T-cell (primary cell): ENCODE results near the gene YTHDC2. TPM values are rescaled to one million over a fixed set of nuclear protein-coding genes. Genes with fewer than 3 reads are reported as not detected.
A peak's percentile ranks its signal among the peaks of the same experiment; 100 is the strongest.

Source experiments
- ATAC-seq, 4 experiments: fragments of 200-7000 bp in 3 of 4; fragments of 150-1000 bp in 1 of 4; cut with Tn5 transposase; replicated peaks in 1 of 4; 1 replicate in 3 of 4; 2 replicates in 1 of 4; pipeline ENCODE4 v1.10.0; 2021; ENCODE audit warnings: moderate library complexity in 3 of 4, mild to moderate bottlenecking in 2 of 4, moderate number of reproducible peaks in 1 of 4
- CTCF ChIA-PET, 2 donors: fragments of 300-600 bp; sonication (Branson Sonifier 250); formaldehyde crosslinking; loops; one replicate each; lab custom pipeline; 2022; ENCODE audit warnings: antibody characterized with exemption in 2 of 2; lab: Charles Lee
- POLR2A ChIA-PET, 2 donors: fragments of 300-600 bp; sonication (Branson Sonifier 250); formaldehyde crosslinking; loops; one replicate each; lab custom pipeline; 2022; ENCODE audit warnings: antibody characterized with exemption in 2 of 2; lab: Charles Lee
- DNase-seq, 35 experiments: peaks; one replicate each; pipeline versions ENCODE4 v3.0.0 to v3.0.0-alpha.2; 2013 to 2023
- H3K27ac ChIP-seq: one replicate; pipeline ENCODE4 v1.5.1; 2013; ENCODE audit warnings: low read length
- H3K27me3 ChIP-seq, 2 experiments: replicated peaks in 1 of 2; 1 replicate in 1 of 2; 2 replicates in 1 of 2; pipeline versions ENCODE4 v1.6.1 to v1.7.0; 2013; ENCODE audit warnings: low read length in 1 of 2, mixed read lengths in 1 of 2; ENCODE audit not compliant: control insufficient read depth in 2 of 2, insufficient read depth in 2 of 2; ENCODE audit errors: extremely low read depth in 1 of 2
- H3K36me3 ChIP-seq, 2 donors: 1 replicate in 1 of 2; 2 replicates in 1 of 2; pipeline versions ENCODE4 v1.6.1 to v1.7.0; 2013; ENCODE audit warnings: low read length in 1 of 2; ENCODE audit not compliant: control insufficient read depth in 2 of 2, insufficient read depth in 1 of 2; ENCODE audit errors: extremely low read depth in 1 of 2
- H3K4me1 ChIP-seq, 2 experiments: 1 replicate in 1 of 2; 2 replicates in 1 of 2; pipeline versions ENCODE4 v1.6.1 to v1.7.0; 2013; ENCODE audit warnings: low read length in 2 of 2, mixed read lengths in 1 of 2; ENCODE audit not compliant: insufficient read depth in 2 of 2, control insufficient read depth in 1 of 2; ENCODE audit errors: extremely low read depth in 1 of 2
- H3K4me3 ChIP-seq, 2 donors: 1 replicate in 1 of 2; 2 replicates in 1 of 2; pipeline versions ENCODE4 v1.5.1 to v1.7.0; 2013; ENCODE audit warnings: mild to moderate bottlenecking in 2 of 2, low read length in 1 of 2, moderate library complexity in 1 of 2; ENCODE audit not compliant: control insufficient read depth in 1 of 2; ENCODE audit errors: extremely low read depth in 1 of 2
- H3K9me3 ChIP-seq: 2 replicates; pipeline ENCODE4 v1.7.0; 2013
- H3K27ac Mint-ChIP-seq, 2 donors: one replicate each; pipeline ENCODE4 v1.8.0; 2020 to 2021; ENCODE audit warnings: mild to moderate bottlenecking in 2 of 2, mixed read lengths in 2 of 2
- H3K27me3 Mint-ChIP-seq, 2 donors: one replicate each; pipeline ENCODE4 v1.8.0; 2021 to 2022; ENCODE audit warnings: mixed read lengths in 2 of 2
- H3K36me3 Mint-ChIP-seq: one replicate; pipeline ENCODE4 v1.8.0; 2021; ENCODE audit warnings: mixed read lengths
- H3K4me1 Mint-ChIP-seq, 3 donors: one replicate each; pipeline ENCODE4 v1.8.0; 2020 to 2022; ENCODE audit warnings: mixed read lengths in 3 of 3, mild to moderate bottlenecking in 1 of 3
- H3K4me3 Mint-ChIP-seq, 3 donors: one replicate each; pipeline ENCODE4 v1.8.0; 2020 to 2022; ENCODE audit warnings: mild to moderate bottlenecking in 3 of 3, mixed read lengths in 3 of 3, moderate library complexity in 3 of 3
- H3K9me3 Mint-ChIP-seq, 3 donors: one replicate each; pipeline ENCODE4 v1.8.0; 2020 to 2022; ENCODE audit warnings: mixed read lengths in 3 of 3
- WGBS: methylation state at CpG from one replicate; pipeline ENCODE4 v1.1.5; 2013; ENCODE audit warnings: missing lambda C conversion rate; ENCODE audit not compliant: insufficient coverage; 5-methylcytosine and 5-hydroxymethylcytosine counted together
- total RNA-seq, 35 experiments: library from RNA in 6 of 35; stranded (reverse) in 6 of 35; fragments of 120-200 nt in 1 of 35; gene quantifications; one replicate each; pipeline versions ENCODE4 v1.2.1 to v1.2.4 and lab custom pipeline; 2013 to 2026

YTHDC2 gene
- 10 to 100 TPM; 31.5 to 52.0 (median 38.2) TPM for total RNA-seq
- total RNA-seq (2013), result 50.5 TPM
- total RNA-seq (lab: John Stamatoyannopoulos, UW), result 67.2 to 134 (median 87.9) reads per million in 29 experiments

DNA sequence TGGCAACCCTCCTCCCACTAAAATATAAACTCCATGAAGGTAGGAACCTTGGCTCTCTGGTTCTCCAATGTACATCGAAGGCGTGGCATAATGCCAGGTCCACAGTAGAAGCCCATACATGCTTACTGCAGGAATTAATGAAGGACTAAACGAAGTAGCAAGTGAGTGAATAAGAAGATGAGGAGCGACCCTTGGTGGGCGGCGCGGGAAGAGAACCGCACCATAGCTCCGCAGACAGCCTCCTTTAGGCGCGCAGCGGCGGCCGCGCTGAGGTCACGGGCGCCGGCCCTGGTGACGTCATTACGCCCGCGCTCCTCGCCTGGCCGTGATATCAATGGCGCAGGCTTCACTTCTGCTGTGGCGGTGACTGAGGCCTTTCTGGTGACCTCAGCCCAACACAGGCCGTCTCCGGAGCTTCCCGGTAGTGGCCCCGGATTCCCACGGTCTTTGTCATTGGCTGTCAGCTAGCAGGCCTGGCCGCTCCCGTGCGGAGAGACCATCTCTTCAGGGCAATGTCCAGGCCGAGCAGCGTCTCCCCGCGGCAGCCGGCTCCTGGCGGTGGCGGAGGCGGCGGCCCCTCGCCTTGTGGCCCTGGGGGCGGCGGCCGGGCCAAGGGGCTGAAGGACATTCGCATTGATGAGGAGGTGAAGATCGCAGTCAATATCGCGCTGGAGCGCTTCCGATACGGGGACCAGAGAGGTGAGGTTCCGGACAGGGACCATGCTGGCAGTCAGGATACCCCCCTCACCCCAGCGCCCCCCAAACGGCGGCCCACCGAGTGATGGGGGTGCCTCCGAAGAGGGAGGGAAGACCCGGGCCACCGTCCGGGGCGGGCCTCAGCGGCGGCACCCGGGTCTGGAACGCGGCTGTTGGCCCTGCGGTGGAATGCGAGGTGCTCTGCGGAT lies at the start of gene YTHDC2:
Gene YTHDC2, plus strand, starts transcription at position 311 of the 905 bp plus-strand sequence. Its CDS starts 202 bp downstream, at position 513.
- peaks cover 8% of the 10 kb centered on the region for H3K36me3 Mint-ChIP-seq
- DNase-seq (peak; percentile 75 to 94 (median 86)), ATAC-seq (peak; percentile 98 to 99 (median 99))
- Histone ChIP-seq H3K4me3 (peak within 1 kb of the TSS; percentile 70 to 86), H3K36me3 (peaks cover 0 to 8% of the 10 kb centered on the region in 2 donors), H3K27ac (peak within 1 kb of the TSS; percentile 93), H3K4me1 (peaks cover 8 to 11% of the 10 kb centered on the region in 2 experiments), H3K9me3 (no peaks in the 10 kb centered on the region), H3K27me3 (peaks cover 3 to 4% of the 10 kb centered on the region in 2 experiments)
- CTCF ChIA-PET, result interaction anchor here in 1 of 2 donors (0.6 to 1.7 kb wide), 4 partner anchors 30 to 538 kb away, joined by 3 to 6 read pairs (median 4); no protein-coding TSS in a partner anchor
- H3K27me3 Mint-ChIP-seq, result peaks cover 9 to 13% of the 10 kb centered on the region in 2 donors
- under 1% methylated on average over 65 of the region's 72 CpGs for WGBS
- H3K9me3 Mint-ChIP-seq, result no peaks in the 10 kb centered on the region
- POLR2A ChIA-PET, result interaction anchor here (0.5 to 1.4 kb wide), 4 partner anchors 9 to 534 kb away, joined by 3 to 5 read pairs (median 4); no protein-coding TSS in a partner anchor
- H3K27ac Mint-ChIP-seq, result peak within 1 kb of the TSS; percentile 83 to 95
- H3K4me3 Mint-ChIP-seq, result peak within 1 kb of the TSS; percentile 92 to 93 (median 92)
- peaks cover 36 to 39% (median 36%) of the 10 kb centered on the region in 3 donors for H3K4me1 Mint-ChIP-seq

DNA sequence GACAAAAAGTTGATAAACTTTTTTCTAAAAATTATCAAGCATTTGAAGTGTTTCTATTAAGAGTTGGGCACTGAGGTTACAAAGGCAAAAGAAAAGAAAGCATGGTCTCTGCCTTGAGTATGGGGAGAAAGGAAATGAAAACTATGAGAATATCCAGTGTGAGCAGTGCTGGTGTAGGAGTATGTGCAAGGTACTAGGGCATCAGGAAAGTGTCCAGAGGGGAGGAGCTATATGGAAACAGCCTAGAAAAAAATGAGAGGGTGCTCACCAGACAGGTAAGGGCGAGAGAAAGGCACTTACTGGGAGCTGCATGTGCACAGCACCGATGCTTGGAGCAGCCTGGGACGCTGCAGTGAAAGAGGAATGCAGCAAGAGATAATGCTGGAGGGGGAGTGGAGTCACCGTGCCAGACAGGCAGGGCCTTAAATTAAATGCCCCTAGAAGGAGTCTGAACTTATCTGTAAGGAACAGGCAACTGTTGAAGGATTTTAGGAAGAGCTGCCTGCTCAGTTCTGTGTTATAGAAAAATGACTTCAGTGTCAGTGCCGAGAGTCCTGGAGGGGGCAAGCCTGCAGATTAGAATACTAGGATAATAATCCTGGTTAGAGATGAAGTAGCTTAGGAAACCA lies 39.3 kb upstream of the YTHDC2 start:
- H3K4me3 ChIP-seq, result no peak overlapping the region
- H3K9me3 ChIP-seq, result no peaks in the 10 kb centered on the region
- H3K27me3 Mint-ChIP-seq, result peaks cover 27 to 38% of the 10 kb centered on the region in 2 donors
- ATAC-seq, result no peak
- CTCF ChIA-PET, result no interaction called here
- H3K27ac Mint-ChIP-seq, result no peak overlapping the region
- H3K4me1 Mint-ChIP-seq, result no peaks in the 10 kb centered on the region
- DNase-seq, result no peak
- no peaks in the 10 kb centered on the region for H3K36me3 Mint-ChIP-seq
- H3K9me3 Mint-ChIP-seq, result peaks cover 0 to 3% (median 0%) of the 10 kb centered on the region in 3 donors
- no peaks in the 10 kb centered on the region for H3K4me1 ChIP-seq
- peaks cover 2 to 7% of the 10 kb centered on the region in 2 experiments for H3K27me3 ChIP-seq
- 47% methylated on average over 4 of the region's 5 CpGs for WGBS
- no peak overlapping the region for H3K27ac ChIP-seq
- H3K36me3 ChIP-seq, result no peaks in the 10 kb centered on the region
- H3K4me3 Mint-ChIP-seq, result no peak overlapping the region
- POLR2A ChIA-PET, result interaction anchor here in 1 of 2 donors (0.7 kb wide), 1 partner anchor 307 kb away, joined by 3 read pairs; no protein-coding TSS in a partner anchor

DNA sequence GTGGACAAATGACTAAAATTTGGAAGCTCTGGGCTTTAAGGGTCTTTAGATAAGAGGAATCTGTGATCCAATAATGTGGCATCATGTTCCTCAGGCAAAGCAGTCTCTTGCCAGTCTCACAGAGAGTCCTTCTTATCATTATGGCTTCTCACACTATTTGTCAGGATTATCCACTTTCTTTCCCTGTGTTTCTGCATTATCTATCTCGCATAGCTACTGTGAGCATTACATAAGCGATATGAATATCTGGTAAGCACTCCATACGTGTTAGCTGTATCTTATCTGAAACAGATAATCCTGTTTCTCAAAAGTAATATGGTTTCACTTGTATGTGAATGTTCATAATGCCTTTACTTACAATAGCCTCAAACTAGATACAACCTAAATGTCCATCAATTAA lies 34.8 kb upstream of the YTHDC2 start:
- Mint-ChIP-seq H3K4me1 (no peaks in the 10 kb centered on the region), H3K4me3 (no peak overlapping the region), H3K36me3 (no peaks in the 10 kb centered on the region), H3K27me3 (peaks cover 24 to 25% of the 10 kb centered on the region in 2 donors), H3K27ac (no peak overlapping the region), H3K9me3 (no peaks in the 10 kb centered on the region)
- POLR2A ChIA-PET, result no interaction called here
- peaks cover 3 to 8% of the 10 kb centered on the region in 2 experiments for H3K27me3 ChIP-seq
- CTCF ChIA-PET, result interaction anchor here in 1 of 2 donors (0.5 kb wide), 1 partner anchor 518 kb away, joined by 9 read pairs; no protein-coding TSS in a partner anchor
- WGBS, result no CpG with 5 or more reads among the region's 3 CpGs
- H3K9me3 ChIP-seq, result no peaks in the 10 kb centered on the region
- DNase-seq, result no peak
- no peaks in the 10 kb centered on the region for H3K4me1 ChIP-seq
- H3K4me3 ChIP-seq, result no peak overlapping the region
- no peaks in the 10 kb centered on the region for H3K36me3 ChIP-seq
- H3K27ac ChIP-seq, result no peak overlapping the region
- no peak for ATAC-seq

GRCh38 chr5:113480243-113480642 lies 33.3 kb upstream of the YTHDC2 start:
- peaks cover 18 to 29% of the 10 kb centered on the region in 2 donors for H3K27me3 Mint-ChIP-seq
- no peaks in the 10 kb centered on the region for H3K36me3 ChIP-seq
- no peaks in the 10 kb centered on the region for H3K36me3 Mint-ChIP-seq
- H3K4me1 ChIP-seq, result no peaks in the 10 kb centered on the region
- ChIA-PET POLR2A (no interaction called here), CTCF (no interaction called here)
- DNase-seq (no peak), ATAC-seq (no peak)
- H3K9me3 Mint-ChIP-seq, result no peaks in the 10 kb centered on the region
- no peak overlapping the region for H3K4me3 Mint-ChIP-seq
- H3K4me3 ChIP-seq, result no peak overlapping the region
- H3K27ac Mint-ChIP-seq, result no peak overlapping the region
- no peaks in the 10 kb centered on the region for H3K9me3 ChIP-seq
- H3K27ac ChIP-seq, result no peak overlapping the region
- 20% methylated on average over 1 of the region's 5 CpGs for WGBS
- peaks cover 6 to 8% of the 10 kb centered on the region in 2 experiments for H3K27me3 ChIP-seq
- H3K4me1 Mint-ChIP-seq, result no peaks in the 10 kb centered on the region

GRCh38 chr5:113487416-113487780 lies 26.1 kb upstream of the YTHDC2 start:
- peak overlapping the region; percentile 52 to 77 for H3K4me3 ChIP-seq
- DNase-seq, result peak in 3 of 35 experiments; percentile 0 to 16 (median 3)

More at GRCh38 chr5:113487416-113487780, 26.1 kb upstream of the YTHDC2 start:
- H3K4me3 Mint-ChIP-seq, result peak overlapping the region; percentile 66 to 82 (median 73)
- H3K27ac Mint-ChIP-seq, result no peak overlapping the region
- peaks cover 74 to 78% of the 10 kb centered on the region in 2 donors for H3K27me3 Mint-ChIP-seq
- Histone ChIP-seq H3K27ac (no peak overlapping the region), H3K27me3 (peaks cover 24 to 38% of the 10 kb centered on the region in 2 experiments), H3K36me3 (no peaks in the 10 kb centered on the region), H3K4me1 (peaks cover 5 to 18% of the 10 kb centered on the region in 2 experiments), H3K9me3 (peaks cover 2% of the 10 kb centered on the region)
- peak in 3 of 4 experiments; percentile 3 to 19 (median 17) for ATAC-seq
- 8% methylated on average over 18 of the region's 18 CpGs for WGBS
- H3K4me1 Mint-ChIP-seq, result peaks cover 10 to 25% (median 20%) of the 10 kb centered on the region in 3 donors
- peaks cover 7 to 20% (median 9%) of the 10 kb centered on the region in 3 donors for H3K9me3 Mint-ChIP-seq
- peaks cover 11% of the 10 kb centered on the region for H3K36me3 Mint-ChIP-seq
- ChIA-PET CTCF (no interaction called here), POLR2A (no interaction called here)
